Hepatocyte (in vitro differentiated cells): ENCODE results near the gene GRHL1.

Experiments used
- CTCF ChIP-seq: fragments of 200-600 bp; sonication (generic); IDR thresholded peaks from 2 replicates; pipeline ENCODE4 v1.5.1; 2016; ENCODE audit warnings: antibody characterized with exemption, mild to moderate bottlenecking; ENCODE audit not compliant: poor library complexity
- EZH2 ChIP-seq: fragments of 200-600 bp; sonication (generic); IDR thresholded peaks from 2 replicates; pipeline ENCODE4 v1.6.1; 2016; ENCODE audit warnings: antibody characterized with exemption, mild to moderate bottlenecking, borderline replicate concordance
- EZH2phosphoT487 ChIP-seq: fragments of 200-600 bp; sonication (generic); IDR thresholded peaks from one replicate; pipeline ENCODE4 v1.6.1; 2018; ENCODE audit warnings: antibody characterized with exemption, mild to moderate bottlenecking, low read depth, moderate library complexity; ENCODE audit not compliant: unreplicated experiment, severe bottlenecking

- TF ChIP-seq CTCF = no peak
- no peak for TF ChIP-seq EZH2
- TF ChIP-seq EZH2phosphoT487 = no peak
Observed at GRCh38 chr2:9985531-9986328, 34.2 kb downstream of the GRHL1 start.
